SIG-M5 treated with dmso at 0.1 percent for 504 hours (cell line): Measurements from ENCODE around the gene ZNF738.
"Not testable (repeated sequence)": the region's sequence is repeated elsewhere in the genome, so short reads cannot be mapped to it uniquely, and the experiment has no call there.

Experiments
- DNase-seq: peaks from one replicate; lab custom pipeline; 2025; ENCODE audit not compliant: unreplicated experiment; lab: John Stamatoyannopoulos, UW

ZNF738 gene

DNA sequence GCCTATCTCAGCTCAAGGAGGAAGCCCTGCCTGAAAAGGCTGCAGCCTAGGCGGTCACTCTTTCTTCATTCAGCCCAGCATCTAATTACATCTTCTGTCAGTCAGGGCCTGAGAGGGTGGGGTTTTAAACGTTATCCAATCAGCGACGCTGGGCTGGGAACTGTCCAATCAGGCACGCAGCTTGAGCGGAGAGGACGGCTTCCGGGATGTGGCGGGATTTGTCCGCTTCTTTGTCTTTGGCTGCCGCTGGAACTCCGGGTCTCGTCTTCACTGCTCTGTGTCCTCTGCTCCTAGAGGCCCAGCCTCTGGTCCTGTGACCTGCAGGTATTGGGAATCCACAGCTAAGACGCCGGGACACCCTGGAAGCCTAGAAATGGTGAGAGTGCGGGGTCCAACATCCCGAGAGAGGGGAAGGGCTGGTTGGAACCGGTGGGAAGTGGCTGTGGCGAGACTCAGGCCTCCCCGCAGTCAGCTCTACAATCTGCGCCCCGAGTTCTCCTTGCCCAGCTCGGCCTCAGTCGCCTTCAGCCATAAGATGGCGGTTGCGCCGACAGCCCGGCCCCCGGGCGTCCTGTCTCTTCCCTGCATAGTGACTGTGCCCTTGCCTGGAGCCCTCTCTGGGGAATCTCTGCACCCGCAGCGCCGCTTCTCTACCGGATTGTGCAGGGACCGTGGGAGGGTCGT is at the start of gene ZNF738:
Gene ZNF738, plus strand, starts transcription at position 233 of the 684 bp plus-strand sequence. Its CDS starts 141 bp downstream, at position 374.
- peak; percentile 24 for DNase-seq

DNA sequence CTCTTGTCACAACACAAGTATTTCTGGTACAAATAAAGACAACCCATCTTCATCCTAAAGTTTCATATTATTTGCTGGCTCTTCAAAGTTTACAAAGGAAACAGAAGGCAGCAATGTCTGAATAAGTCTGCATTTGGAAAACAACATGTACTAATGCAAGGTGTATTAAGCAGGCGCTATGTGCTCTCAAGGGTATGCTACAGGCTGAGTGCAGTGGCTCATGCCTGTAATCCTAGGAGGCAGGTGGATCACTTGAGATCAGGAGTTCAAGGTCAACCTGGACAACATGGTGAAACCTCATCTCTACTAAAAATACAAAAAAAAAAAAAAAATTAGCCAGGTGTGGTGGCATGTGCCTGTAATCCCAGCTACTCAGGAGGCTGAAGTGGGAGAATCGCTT is 46.0 kb upstream of the ZNF738 start:
- DNase-seq, result not testable (repeated sequence)

- no peak for DNase-seq
These were observed 44.1 kb upstream of the ZNF738 start for GRCh38 chr19:21314676-21315075.

GRCh38 chr19:21317821-21318220 is 41.0 kb upstream of the ZNF738 start:
- DNase-seq, result no peak

GRCh38 chr19:21321134-21321533 is 37.7 kb upstream of the ZNF738 start:
- no peak for DNase-seq

- no peak for DNase-seq
These were observed 36.8 kb upstream of the ZNF738 start for GRCh38 chr19:21321996-21322395.

GRCh38 chr19:21322528-21322927 is 36.3 kb upstream of the ZNF738 start:
- DNase-seq, result no peak

DNA sequence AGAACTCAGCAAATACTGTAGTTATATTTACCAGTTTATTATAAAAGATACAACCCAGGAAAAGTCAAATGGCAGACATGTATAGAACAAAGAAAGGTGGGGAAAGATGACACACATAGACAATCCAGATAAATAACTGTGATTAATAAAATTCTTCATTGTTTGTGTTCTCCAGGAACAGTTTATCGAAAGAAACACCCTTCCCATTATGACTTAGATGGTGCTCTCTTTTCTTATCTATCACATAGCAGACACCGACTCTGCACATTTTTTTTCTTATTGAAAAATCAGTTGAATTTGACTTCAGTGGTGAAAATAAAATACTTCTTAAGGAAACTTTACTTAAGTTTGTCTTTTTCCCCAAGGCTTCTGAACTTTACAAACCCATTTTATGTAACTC is 35.8 kb upstream of the ZNF738 start:
- no peak for DNase-seq

- no peak for DNase-seq
These were observed 32.6 kb upstream of the ZNF738 start for GRCh38 chr19:21326169-21326568.

DNA sequence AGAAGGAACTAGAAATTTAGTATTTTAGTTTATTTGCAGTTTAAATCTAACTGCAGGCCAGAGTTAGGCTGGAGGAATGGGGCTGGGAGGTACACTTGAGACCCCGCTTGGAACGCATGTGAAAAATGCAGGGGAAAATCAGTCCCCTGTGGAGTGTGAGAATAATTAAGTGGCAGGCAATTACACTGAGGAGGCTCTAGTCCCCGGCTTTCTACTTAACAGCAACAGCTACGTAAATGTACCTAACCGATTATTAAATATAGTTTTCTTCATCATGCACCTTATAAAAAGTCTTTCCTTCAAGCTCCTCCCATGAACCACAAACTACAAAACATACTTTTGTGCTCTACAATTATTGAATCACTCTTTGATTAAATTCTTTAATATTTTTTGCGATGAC is 30.4 kb upstream of the ZNF738 start:
- DNase-seq, result no peak

DNA sequence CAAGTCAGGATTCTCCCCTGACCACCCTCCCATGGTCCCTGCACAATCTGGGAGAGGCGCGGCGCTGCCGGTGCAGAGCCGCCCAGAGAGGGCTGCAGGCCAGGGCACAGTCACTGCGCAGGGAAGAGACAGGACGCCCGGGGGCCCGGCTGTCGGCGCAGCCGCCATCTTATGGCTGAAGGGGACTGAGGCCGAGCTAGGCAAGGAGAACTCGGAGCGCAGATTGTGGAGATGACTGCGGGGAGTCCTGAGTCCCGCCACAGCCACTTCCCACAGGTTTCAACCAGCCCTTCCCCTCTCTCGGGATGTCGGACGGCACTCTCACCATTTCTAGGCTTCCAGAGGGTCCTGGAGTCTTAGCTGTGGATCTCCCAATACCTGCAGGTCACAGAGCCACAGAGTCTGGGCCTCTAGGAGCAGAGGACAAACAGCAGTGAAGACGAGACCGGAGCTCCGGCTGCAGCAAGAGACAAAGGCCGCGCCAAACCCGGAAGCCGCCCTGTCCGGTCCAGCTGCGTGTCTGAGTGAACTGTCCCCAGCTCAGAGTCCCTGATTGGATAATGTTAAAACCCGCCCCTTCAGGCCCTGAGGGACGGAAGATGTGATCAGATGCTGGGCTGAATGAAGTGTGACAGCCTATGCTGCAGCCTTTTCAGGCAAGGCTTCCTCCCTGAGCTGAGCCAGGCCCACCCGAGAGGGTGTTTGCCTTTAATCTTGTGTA is 29.8 kb upstream of the ZNF738 start, which contains the start of gene ZNF708:
Gene ZNF708, minus strand, starts transcription at position 526 of the 721 bp plus-strand sequence. Its CDS starts 198 bp downstream, at position 328.
- DNase-seq, result peak; percentile 88

DNA sequence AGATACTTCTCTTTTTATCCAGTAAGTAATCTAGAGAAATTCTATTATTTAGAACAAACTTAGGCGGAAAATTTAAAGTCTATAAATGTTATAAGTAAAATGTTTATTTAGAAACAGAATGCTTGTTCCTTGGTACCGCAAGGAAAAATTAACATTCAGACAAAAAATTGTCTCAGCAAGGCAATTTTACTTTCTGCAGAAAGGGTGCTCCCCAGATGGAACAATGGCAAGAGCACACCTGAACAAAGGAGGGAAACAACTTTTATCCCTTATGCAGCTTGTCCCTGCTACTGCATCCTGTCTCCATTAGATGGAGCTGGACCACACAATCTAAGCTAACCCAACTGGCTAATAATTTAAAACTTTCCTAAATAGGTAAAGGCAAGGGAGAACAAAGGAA is 23.1 kb upstream of the ZNF738 start:
- no peak for DNase-seq

GRCh38 chr19:21344841-21345240 is 14.0 kb upstream of the ZNF738 start:
- not testable (repeated sequence) for DNase-seq

DNA sequence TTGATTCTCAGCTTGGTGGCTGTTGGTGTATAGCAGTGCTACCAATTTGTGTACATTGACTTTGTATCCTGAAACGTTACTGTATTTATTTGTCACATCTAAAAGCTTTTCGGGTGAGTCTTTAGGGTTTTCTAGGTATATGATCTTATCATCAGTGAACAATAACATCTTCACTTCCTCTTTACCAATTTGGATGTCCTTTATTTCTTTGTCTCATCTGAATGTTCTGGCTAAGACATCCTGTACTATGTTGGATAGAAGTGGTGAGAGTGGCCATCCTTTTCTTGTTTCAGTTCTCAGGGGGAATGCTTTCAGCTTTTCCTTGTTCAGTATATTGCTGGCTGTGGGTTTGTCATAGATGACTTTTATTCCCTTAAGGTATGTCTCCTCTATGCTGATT is 6.0 kb upstream of the ZNF738 start:
- DNase-seq, result no peak

DNA sequence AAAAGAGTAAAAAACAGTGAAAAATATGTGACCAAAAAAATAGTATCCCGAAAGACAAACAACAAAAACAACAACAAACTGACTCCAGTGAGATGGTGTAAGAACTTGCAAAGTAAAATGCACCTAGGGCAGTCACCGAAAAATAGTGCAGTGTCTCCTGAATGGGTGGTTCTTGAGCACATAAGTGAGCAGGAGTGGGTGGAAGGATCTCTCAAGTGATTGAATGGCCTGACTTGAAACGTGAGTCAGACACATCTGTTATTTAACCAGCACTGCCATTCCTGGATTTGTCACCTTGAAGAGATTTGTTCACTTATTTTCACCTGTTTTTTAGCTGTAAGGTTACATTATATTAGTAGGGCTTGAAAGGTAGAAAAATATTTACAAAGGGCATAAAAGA is 3.5 kb downstream of the ZNF738 start:
- DNase-seq, result no peak

- DNase-seq, result no peak
These were observed 25.3 kb downstream of the ZNF738 start for GRCh38 chr19:21383980-21384582.

DNA sequence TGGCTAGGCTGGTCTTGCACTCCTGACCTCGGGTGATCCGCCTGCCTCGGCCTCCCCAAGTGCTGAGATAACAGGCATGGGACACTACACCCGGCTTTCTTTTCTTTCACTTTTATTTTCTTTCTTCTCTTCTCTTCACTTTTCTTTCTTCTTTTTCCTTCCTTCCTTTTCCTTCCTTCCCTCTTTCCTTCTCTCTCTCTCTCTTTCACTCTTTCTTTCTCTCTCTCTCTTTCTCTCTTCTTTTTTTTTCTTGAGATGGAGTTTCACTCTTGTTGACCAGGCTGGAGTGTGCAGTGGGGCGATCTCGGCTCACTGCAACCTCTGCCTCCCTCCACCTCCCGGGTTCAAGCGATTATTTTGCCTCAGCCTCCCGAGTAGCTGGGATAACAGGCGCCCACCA is 37.3 kb downstream of the ZNF738 start:
- DNase-seq, result no peak

- DNase-seq, result peak; percentile 38
These were observed 38.2 kb downstream of the ZNF738 start, which contains the start of gene ZNF493 for GRCh38 chr19:21396893-21397572. ZNF493 (plus strand) TSS chr19:21397133; CDS start chr19:21397238, 105 bp downstream.

- no peak for DNase-seq
These were observed 40.1 kb downstream of the ZNF738 start for GRCh38 chr19:21398851-21399250.

- no peak for DNase-seq
These were observed 43.6 kb downstream of the ZNF738 start for GRCh38 chr19:21402303-21402985.

DNA sequence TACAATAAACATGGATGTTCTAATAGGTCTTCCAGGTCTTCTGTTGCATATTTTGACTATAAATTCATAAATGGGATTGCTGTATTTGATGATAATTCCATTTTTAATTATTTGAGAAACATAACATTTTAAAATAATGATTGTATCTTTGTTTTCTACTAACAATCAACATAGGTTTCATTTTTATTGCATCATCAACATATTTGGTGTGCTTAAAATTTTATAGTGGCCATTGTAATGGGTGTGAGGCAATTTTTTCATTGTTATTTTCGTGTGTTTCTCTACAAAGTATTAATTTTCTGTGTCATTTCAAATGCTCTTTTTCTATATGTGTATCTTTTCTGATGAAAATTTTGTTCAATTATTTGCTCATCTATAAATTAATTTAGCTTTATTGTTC is 51.4 kb downstream of the ZNF738 start:
- DNase-seq, result no peak
